Muscle layer of duodenum (tissue), 2 donors: ENCODE results near the gene PXT1.

Source experiments
- H3K27ac ChIP-seq: one replicate; pipeline ENCODE4 v1.7.0; 2013; ENCODE audit warnings: mild to moderate bottlenecking, low read length
- H3K27me3 ChIP-seq: one replicate; pipeline ENCODE4 v1.7.0; 2013; ENCODE audit warnings: low read depth, mild to moderate bottlenecking, control low read depth, low read length
- H3K36me3 ChIP-seq, 2 donors: one replicate each; pipeline ENCODE4 v1.7.0; 2013; ENCODE audit warnings: low read length in 2 of 2, control low read depth in 1 of 2, mild to moderate bottlenecking in 1 of 2; ENCODE audit not compliant: insufficient read depth in 2 of 2, control insufficient read depth in 1 of 2
- H3K4me1 ChIP-seq, 2 donors: one replicate each; pipeline ENCODE4 v1.7.0; 2013; ENCODE audit warnings: low read length in 2 of 2, mild to moderate bottlenecking in 2 of 2, control low read depth in 1 of 2, moderate library complexity in 1 of 2; ENCODE audit not compliant: insufficient read depth in 2 of 2, control insufficient read depth in 1 of 2
- H3K4me3 ChIP-seq, 2 donors: one replicate each; pipeline ENCODE4 v1.7.0; 2013; ENCODE audit warnings: low read length in 2 of 2, low read depth in 1 of 2, mild to moderate bottlenecking in 1 of 2
- H3K9me3 ChIP-seq, 2 donors: one replicate each; pipeline ENCODE4 v1.7.0; 2013; ENCODE audit warnings: low read length in 2 of 2, control low read depth in 1 of 2, mild to moderate bottlenecking in 1 of 2; ENCODE audit not compliant: control insufficient read depth in 1 of 2
- donor health status: healthy.

The PXT1 gene

GRCh38 chr6:36375644-36376155, 67.0 kb downstream of the PXT1 start:
- H3K4me3 ChIP-seq: no peak overlapping the region
- H3K9me3 ChIP-seq: no peaks in the 10 kb centered on the region
- H3K27ac ChIP-seq: no peak overlapping the region
- H3K27me3 ChIP-seq: no peaks in the 10 kb centered on the region
- no peaks in the 10 kb centered on the region for H3K36me3 ChIP-seq
- H3K4me1 ChIP-seq: no peaks in the 10 kb centered on the region

- Histone ChIP-seq H3K4me1 (no peaks in the 10 kb centered on the region), H3K27ac (no peak overlapping the region), H3K36me3 (no peaks in the 10 kb centered on the region), H3K9me3 (no peaks in the 10 kb centered on the region), H3K4me3 (no peak overlapping the region), H3K27me3 (no peaks in the 10 kb centered on the region)
These were observed 67.7 kb downstream of the PXT1 start for GRCh38 chr6:36374972-36375371.

DNA sequence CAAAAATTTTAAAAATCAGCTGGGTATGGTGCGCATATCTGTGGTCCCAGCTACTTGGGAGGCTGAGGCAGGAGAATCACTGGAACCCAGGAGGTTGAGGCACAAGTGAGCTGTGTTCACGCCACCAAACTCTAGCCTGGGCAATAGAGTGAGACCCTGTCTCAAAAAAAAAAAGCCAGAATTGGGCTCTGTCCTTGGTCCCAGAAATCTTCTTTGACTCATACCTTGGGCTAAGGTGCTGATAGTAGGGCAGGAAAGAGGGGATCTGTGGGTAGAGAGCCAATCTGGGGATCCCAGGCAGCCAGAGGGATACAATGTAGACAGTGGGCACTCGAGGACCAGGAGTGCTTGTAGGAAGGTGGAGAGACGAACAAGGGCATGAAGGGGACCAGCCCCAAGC, 68.5 kb downstream of the PXT1 start:
- Histone ChIP-seq H3K4me3 (no peak overlapping the region), H3K27me3 (no peaks in the 10 kb centered on the region), H3K4me1 (no peaks in the 10 kb centered on the region), H3K36me3 (no peaks in the 10 kb centered on the region), H3K9me3 (no peaks in the 10 kb centered on the region), H3K27ac (no peak overlapping the region)

GRCh38 chr6:36373368-36374019, 69.2 kb downstream of the PXT1 start:
- no peak overlapping the region for H3K4me3 ChIP-seq
- no peaks in the 10 kb centered on the region for H3K4me1 ChIP-seq
- H3K36me3 ChIP-seq: no peaks in the 10 kb centered on the region
- no peaks in the 10 kb centered on the region for H3K27me3 ChIP-seq
- no peak overlapping the region for H3K27ac ChIP-seq
- no peaks in the 10 kb centered on the region for H3K9me3 ChIP-seq

- Histone ChIP-seq H3K27me3 (no peaks in the 10 kb centered on the region), H3K9me3 (no peaks in the 10 kb centered on the region), H3K4me3 (no peak overlapping the region), H3K36me3 (no peaks in the 10 kb centered on the region), H3K4me1 (no peaks in the 10 kb centered on the region), H3K27ac (no peak overlapping the region)
These were observed 70.6 kb downstream of the PXT1 start for GRCh38 chr6:36372088-36372487.

GRCh38 chr6:36371211-36371610, 71.4 kb downstream of the PXT1 start:
- Histone ChIP-seq H3K27me3 (no peaks in the 10 kb centered on the region), H3K36me3 (no peaks in the 10 kb centered on the region), H3K4me1 (no peaks in the 10 kb centered on the region), H3K27ac (no peak overlapping the region), H3K4me3 (no peak overlapping the region), H3K9me3 (no peaks in the 10 kb centered on the region)

DNA sequence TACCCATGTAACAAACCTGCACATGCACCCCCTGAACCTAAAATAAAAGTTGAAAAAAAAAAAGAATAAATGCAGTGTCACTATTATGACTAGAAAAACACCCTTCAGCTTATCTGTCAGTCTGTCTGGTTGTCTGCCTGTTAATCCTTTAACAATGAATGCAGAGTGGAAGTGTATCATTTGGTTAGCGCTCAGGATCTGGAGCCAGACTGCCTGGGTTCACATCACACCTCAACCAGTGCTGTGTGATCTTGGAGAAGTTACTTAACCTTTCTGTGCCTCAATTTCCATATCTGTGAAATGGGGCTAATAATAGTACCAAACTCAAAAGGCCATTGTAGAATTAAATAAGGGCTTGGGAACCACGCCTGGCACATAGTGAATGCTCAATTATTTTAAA, 72.0 kb downstream of the PXT1 start:
- no peaks in the 10 kb centered on the region for H3K4me1 ChIP-seq
- no peaks in the 10 kb centered on the region for H3K27me3 ChIP-seq
- H3K9me3 ChIP-seq: no peaks in the 10 kb centered on the region
- no peak overlapping the region for H3K27ac ChIP-seq
- no peaks in the 10 kb centered on the region for H3K36me3 ChIP-seq
- no peak overlapping the region for H3K4me3 ChIP-seq

- Histone ChIP-seq H3K36me3 (no peaks in the 10 kb centered on the region), H3K4me1 (no peaks in the 10 kb centered on the region), H3K27me3 (no peaks in the 10 kb centered on the region), H3K27ac (no peak overlapping the region), H3K9me3 (no peaks in the 10 kb centered on the region), H3K4me3 (no peak overlapping the region)
These were observed 73.5 kb downstream of the PXT1 start for GRCh38 chr6:36368921-36369865.

GRCh38 chr6:36368421-36368820, 74.2 kb downstream of the PXT1 start:
- H3K9me3 ChIP-seq: no peaks in the 10 kb centered on the region
- no peaks in the 10 kb centered on the region for H3K36me3 ChIP-seq
- no peaks in the 10 kb centered on the region for H3K4me1 ChIP-seq
- no peak overlapping the region for H3K4me3 ChIP-seq
- no peaks in the 10 kb centered on the region for H3K27me3 ChIP-seq
- no peak overlapping the region for H3K27ac ChIP-seq

GRCh38 chr6:36367743-36368142, 74.9 kb downstream of the PXT1 start:
- no peak overlapping the region for H3K4me3 ChIP-seq
- no peaks in the 10 kb centered on the region for H3K9me3 ChIP-seq
- no peaks in the 10 kb centered on the region for H3K4me1 ChIP-seq
- no peak overlapping the region for H3K27ac ChIP-seq
- H3K27me3 ChIP-seq: no peaks in the 10 kb centered on the region
- H3K36me3 ChIP-seq: no peaks in the 10 kb centered on the region

DNA sequence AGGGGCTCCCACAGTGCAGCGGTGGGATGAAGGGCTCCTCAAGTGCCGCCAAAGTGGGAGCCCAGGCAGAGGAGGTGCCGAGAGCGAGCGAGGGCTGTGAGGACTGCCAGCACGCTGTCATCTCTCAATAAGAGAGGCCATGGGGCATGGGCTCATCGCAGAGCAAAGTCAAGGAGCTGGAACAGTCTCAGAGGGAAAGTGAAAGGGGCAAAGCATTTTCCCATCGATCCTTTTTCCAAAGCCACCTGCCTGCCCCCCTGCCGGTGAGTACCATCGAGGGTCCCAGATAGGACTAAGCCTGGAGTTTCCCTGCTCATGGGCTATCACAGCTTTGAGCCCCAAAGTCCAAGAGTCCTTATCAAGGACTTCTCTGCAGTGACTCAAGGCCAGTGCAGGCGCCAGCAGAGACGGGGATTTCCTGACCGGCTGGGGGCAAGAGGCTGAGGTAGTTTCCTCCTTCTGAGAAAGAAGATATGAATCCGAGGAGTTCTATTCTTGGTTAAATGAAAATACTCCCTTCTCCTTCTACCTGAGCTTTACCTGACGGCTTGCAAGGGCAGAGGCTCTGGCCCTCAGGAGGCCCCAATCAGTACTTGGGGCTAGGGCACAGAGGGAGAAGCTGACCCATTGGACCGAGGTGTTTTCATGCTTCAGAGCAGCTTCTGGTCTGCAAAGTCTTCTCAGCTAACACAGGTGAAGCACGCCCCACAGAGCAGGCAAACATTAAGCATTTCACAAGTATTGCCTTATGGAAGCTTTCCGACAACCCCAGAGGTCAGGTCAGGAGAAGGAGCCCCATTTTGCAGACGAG, 77.8 kb downstream of the PXT1 start:
- no peaks in the 10 kb centered on the region for H3K27me3 ChIP-seq
- no peaks in the 10 kb centered on the region for H3K9me3 ChIP-seq
- H3K4me3 ChIP-seq: no peak overlapping the region
- H3K4me1 ChIP-seq: peaks cover 0 to 7% of the 10 kb centered on the region in 2 donors
- H3K36me3 ChIP-seq: no peaks in the 10 kb centered on the region
- H3K27ac ChIP-seq: no peak overlapping the region
